H7 (cell line): Measurements from ENCODE around the gene RBM38. TPM values are rescaled to one million over a fixed set of nuclear protein-coding genes. Genes with fewer than 3 reads are reported as not detected.
"Not testable (repeated sequence)": the region's sequence is repeated elsewhere in the genome, so short reads cannot be mapped to it uniquely, and the experiment has no call there.

Source experiments
- DNase-seq: peaks from one replicate; pipeline ENCODE4 v3.0.0; 2012
- H3K27me3 ChIP-seq: 2 replicates; pipeline ENCODE4 v1.6.0; 2011; ENCODE audit warnings: mild to moderate bottlenecking, low read length; ENCODE audit not compliant: control insufficient read depth, insufficient read depth
- H3K36me3 ChIP-seq: replicated peaks from 2 replicates; pipeline ENCODE4 v1.5.1; 2011; ENCODE audit warnings: low read length; ENCODE audit not compliant: control insufficient read depth, insufficient read depth
- H3K4me3 ChIP-seq: 2 replicates; pipeline ENCODE4 v1.5.1; 2011; ENCODE audit warnings: low read depth, mild to moderate bottlenecking, control low read depth, low read length, moderate library complexity; ENCODE audit not compliant: insufficient read depth
- total RNA-seq: library from RNA; depleted of rRNA; stranded (reverse); fragments of >200 nt; shearing (Covaris generic); gene quantifications from 2 replicates; pipeline ENCODE4 v1.2.3, GENCODE V29; 2014; rRNA removed

RBM38 gene
- total RNA-seq, result 75.6 and 91.7 TPM in 2 replicates

- DNase-seq, result peak; percentile 99
- Histone ChIP-seq H3K4me3 (peak within 1 kb of the TSS; percentile 84), H3K36me3 (peaks cover 9% of the 10 kb centered on the region), H3K27me3 (no peaks in the 10 kb centered on the region)
These were observed at the start of gene RBM38 for GRCh38 chr20:57390604-57391438. TSS of gene RBM38 (plus strand) at chr20:57391396. CDS start at chr20:57391582, 186 bp downstream.

GRCh38 chr20:57341663-57342062 lies 49.5 kb upstream of the RBM38 start:
- DNase-seq, result no peak
- Histone ChIP-seq H3K4me3 (no peak overlapping the region), H3K36me3 (no peaks in the 10 kb centered on the region), H3K27me3 (no peaks in the 10 kb centered on the region)

- Histone ChIP-seq H3K4me3 (no peak overlapping the region), H3K27me3 (no peaks in the 10 kb centered on the region), H3K36me3 (no peaks in the 10 kb centered on the region)
- no peak for DNase-seq
These were observed 48.4 kb upstream of the RBM38 start for GRCh38 chr20:57342829-57343228.

- Histone ChIP-seq H3K36me3 (no peaks in the 10 kb centered on the region), H3K4me3 (no peak overlapping the region), H3K27me3 (no peaks in the 10 kb centered on the region)
- peak; percentile 70 for DNase-seq
These were observed 44.7 kb upstream of the RBM38 start for GRCh38 chr20:57346477-57346876.

GRCh38 chr20:57347393-57347792 lies 43.8 kb upstream of the RBM38 start:
- no peak for DNase-seq
- H3K4me3 ChIP-seq, result no peak overlapping the region
- H3K36me3 ChIP-seq, result no peaks in the 10 kb centered on the region
- no peaks in the 10 kb centered on the region for H3K27me3 ChIP-seq

- DNase-seq, H3K27me3 ChIP-seq, H3K4me3 ChIP-seq: not testable (repeated sequence)
These were observed 42.8 kb upstream of the RBM38 start for GRCh38 chr20:57348200-57348921.

GRCh38 chr20:57348922-57349574 lies 42.1 kb upstream of the RBM38 start:
- not testable (repeated sequence) for H3K27me3 ChIP-seq, H3K36me3 ChIP-seq

More at GRCh38 chr20:57348200-57348921, 42.8 kb upstream of the RBM38 start:
- not testable (repeated sequence) for H3K36me3 ChIP-seq

GRCh38 chr20:57350081-57350710 lies 41.0 kb upstream of the RBM38 start:
- no peak for DNase-seq
- no peak overlapping the region for H3K4me3 ChIP-seq

More at GRCh38 chr20:57348922-57349574, 42.1 kb upstream of the RBM38 start:
- DNase-seq, H3K4me3 ChIP-seq: not testable (repeated sequence)

GRCh38 chr20:57350726-57351041 lies 40.5 kb upstream of the RBM38 start:
- not testable (repeated sequence) for DNase-seq, H3K27me3 ChIP-seq
- Histone ChIP-seq H3K4me3 (peak overlapping the region; percentile 96), H3K36me3 (peaks cover 12% of the 10 kb centered on the region)

More at GRCh38 chr20:57350081-57350710, 41.0 kb upstream of the RBM38 start:
- no peaks in the 10 kb centered on the region for H3K27me3 ChIP-seq
- H3K36me3 ChIP-seq, result peaks cover 10% of the 10 kb centered on the region

- Histone ChIP-seq H3K4me3 (peak within 1 kb of the TSS; percentile 96), H3K27me3 (no peaks in the 10 kb centered on the region), H3K36me3 (peaks cover 13% of the 10 kb centered on the region)
- peak; percentile 87 for DNase-seq
These were observed 40.0 kb upstream of the RBM38 start, which contains the start of gene RAE1 for GRCh38 chr20:57351042-57351783. TSS of gene RAE1 (plus strand) at chr20:57351255. CDS start at chr20:57354039, 2,784 bp downstream.

GRCh38 chr20:57352305-57352704 lies 38.9 kb upstream of the RBM38 start:
- no peak for DNase-seq
- Histone ChIP-seq H3K4me3 (no peak overlapping the region), H3K27me3 (no peaks in the 10 kb centered on the region), H3K36me3 (peaks cover 18% of the 10 kb centered on the region)

- DNase-seq, result no peak
- Histone ChIP-seq H3K27me3 (no peaks in the 10 kb centered on the region), H3K4me3 (no peak overlapping the region), H3K36me3 (peaks cover 18% of the 10 kb centered on the region)
These were observed 37.8 kb upstream of the RBM38 start for GRCh38 chr20:57353351-57353750.

GRCh38 chr20:57361517-57361916 lies 29.7 kb upstream of the RBM38 start:
- no peak overlapping the region for H3K4me3 ChIP-seq

GRCh38 chr20:57364451-57364850 lies 26.7 kb upstream of the RBM38 start:
- DNase-seq, result no peak
- Histone ChIP-seq H3K4me3 (no peak overlapping the region), H3K27me3 (no peaks in the 10 kb centered on the region), H3K36me3 (peaks cover 27% of the 10 kb centered on the region)

More at GRCh38 chr20:57361517-57361916, 29.7 kb upstream of the RBM38 start:
- DNase-seq, result no peak
- no peaks in the 10 kb centered on the region for H3K27me3 ChIP-seq
- peaks cover 23% of the 10 kb centered on the region for H3K36me3 ChIP-seq
